KBM-7 (cell line): ENCODE results near the gene SAMMSON.

Source experiments
- DNase-seq: peaks from one replicate; pipeline ENCODE4 v3.0.0-alpha.2; 2015
- in situ Hi-C: fragments of 300-500 bp; cut with MboI; formaldehyde crosslinking; loops from 2 replicates; pipeline ENCODE4 v1.14.3; 2020; ENCODE audit warnings: low sequenced_read_pairs, low pct_unique_long_range_greater_than_20kb, mixed read lengths

The SAMMSON gene

GRCh38 chr3:70003119-70003518, 3.6 kb downstream of the SAMMSON start:
- in situ Hi-C loops, result no loop called here

GRCh38 chr3:70006089-70006488, 6.6 kb downstream of the SAMMSON start:
- no peak for DNase-seq
- in situ Hi-C loops, result no loop called here

More at GRCh38 chr3:70003119-70003518, 3.6 kb downstream of the SAMMSON start:
- DNase-seq, result no peak

- no peak for DNase-seq
- in situ Hi-C loops, result no loop called here
These were observed 10.8 kb downstream of the SAMMSON start for GRCh38 chr3:70010346-70010745.

- no peak for DNase-seq
- in situ Hi-C loops, result no loop called here
These were observed 12.0 kb downstream of the SAMMSON start for GRCh38 chr3:70011582-70011981.

- in situ Hi-C loops, result no loop called here
- DNase-seq, result peak; percentile 2
These were observed 21.6 kb downstream of the SAMMSON start for GRCh38 chr3:70020906-70021660.

GRCh38 chr3:70028361-70028760, 28.8 kb downstream of the SAMMSON start:
- no peak for DNase-seq
- in situ Hi-C loops, result no loop called here

- DNase-seq, result no peak
These were observed 39.2 kb downstream of the SAMMSON start for GRCh38 chr3:70038693-70039092.

GRCh38 chr3:70040386-70040785, 40.9 kb downstream of the SAMMSON start:
- DNase-seq, result no peak
- in situ Hi-C loops, result no loop called here

More at GRCh38 chr3:70038693-70039092, 39.2 kb downstream of the SAMMSON start:
- in situ Hi-C loops, result no loop called here

- in situ Hi-C loops, result no loop called here
- no peak for DNase-seq
These were observed 43.1 kb downstream of the SAMMSON start for GRCh38 chr3:70042641-70043040.

- no peak for DNase-seq
- in situ Hi-C loops, result no loop called here
These were observed 50.2 kb downstream of the SAMMSON start for GRCh38 chr3:70049761-70050160.

- in situ Hi-C loops, result no loop called here
- no peak for DNase-seq
These were observed 53.8 kb downstream of the SAMMSON start for GRCh38 chr3:70053293-70053692.

GRCh38 chr3:70056081-70056480, 56.5 kb downstream of the SAMMSON start:
- DNase-seq, result no peak

GRCh38 chr3:70057426-70057825, 57.9 kb downstream of the SAMMSON start:
- in situ Hi-C loops, result no loop called here

More at GRCh38 chr3:70056081-70056480, 56.5 kb downstream of the SAMMSON start:
- in situ Hi-C loops, result no loop called here

GRCh38 chr3:70061096-70061495, 61.6 kb downstream of the SAMMSON start:
- in situ Hi-C loops, result no loop called here
- DNase-seq, result no peak

More at GRCh38 chr3:70057426-70057825, 57.9 kb downstream of the SAMMSON start:
- DNase-seq, result no peak

- in situ Hi-C loops, result no loop called here
- peak; percentile 35 for DNase-seq
These were observed 64.8 kb downstream of the SAMMSON start for GRCh38 chr3:70064194-70064779.

GRCh38 chr3:70065696-70066253, 66.2 kb downstream of the SAMMSON start:
- in situ Hi-C loops, result no loop called here
- DNase-seq, result no peak

- in situ Hi-C loops, result no loop called here
- no peak for DNase-seq
These were observed 68.5 kb downstream of the SAMMSON start for GRCh38 chr3:70067860-70068521.

GRCh38 chr3:70069557-70069956, 70.0 kb downstream of the SAMMSON start:
- no peak for DNase-seq
- in situ Hi-C loops, result no loop called here

GRCh38 chr3:70071138-70071537, 71.6 kb downstream of the SAMMSON start:
- in situ Hi-C loops, result no loop called here

GRCh38 chr3:70072180-70072579, 72.6 kb downstream of the SAMMSON start:
- in situ Hi-C loops, result no loop called here
- no peak for DNase-seq

More at GRCh38 chr3:70071138-70071537, 71.6 kb downstream of the SAMMSON start:
- no peak for DNase-seq
